HepG2 (cell line): ENCODE results near the gene TCF20. TPM values are rescaled to one million over a fixed set of nuclear protein-coding genes. Genes with fewer than 3 reads are reported as not detected.

Source experiments
- AGO2 ChIP-seq: fragments of 200-400 bp; formaldehyde crosslinking; optimal IDR thresholded peaks from 2 replicates; pipeline ENCODE3; 2017; ENCODE audit warnings: mild to moderate bottlenecking, low read depth, low read length, moderate library complexity
- ARHGAP35 ChIP-seq: sonication (generic); formaldehyde crosslinking; IDR thresholded peaks from 2 replicates; pipeline ENCODE4 v1.9.0; 2022; ENCODE audit warnings: mild to moderate bottlenecking, inconsistent platforms, moderate library complexity, missing genetic modification reagents, borderline replicate concordance
- ATF1 ChIP-seq: IDR thresholded peaks from 2 replicates; pipeline ENCODE4 v1.6.1; 2016; ENCODE audit warnings: mild to moderate bottlenecking, control low read depth
- BORCS8-MEF2B ChIP-seq: sonication (generic); formaldehyde crosslinking; IDR thresholded peaks from 2 replicates; pipeline ENCODE4 v1.8.0; 2022; ENCODE audit warnings: mild to moderate bottlenecking, missing genetic modification reagents
- EEA1 ChIP-seq: sonication (generic); formaldehyde crosslinking; IDR thresholded peaks from 2 replicates; pipeline ENCODE4 v1.5.1; 2020; ENCODE audit warnings: mild to moderate bottlenecking, missing genetic modification reagents, borderline replicate concordance
- GPBP1L1 ChIP-seq: sonication (generic); formaldehyde crosslinking; IDR thresholded peaks from 2 replicates; pipeline ENCODE4 v1.5.0; 2020; ENCODE audit warnings: mild to moderate bottlenecking, missing genetic modification reagents
- HOXA7 ChIP-seq: sonication (generic); formaldehyde crosslinking; IDR thresholded peaks from 2 replicates; pipeline ENCODE4 v1.8.1; 2022; ENCODE audit warnings: mild to moderate bottlenecking, missing genetic modification reagents, moderate library complexity
- JDP2 ChIP-seq: sonication (generic); formaldehyde crosslinking; IDR thresholded peaks from 2 replicates; pipeline ENCODE4 v1.8.1; 2022; ENCODE audit warnings: missing genetic modification reagents, borderline replicate concordance
- KLF12 ChIP-seq: sonication (generic); formaldehyde crosslinking; IDR thresholded peaks from 2 replicates; pipeline ENCODE4 v1.4.0; 2020; ENCODE audit warnings: missing genetic modification reagents, borderline replicate concordance
- MEIS2 ChIP-seq: sonication (generic); formaldehyde crosslinking; IDR thresholded peaks from 2 replicates; pipeline ENCODE4 v1.9.0; 2021; ENCODE audit warnings: mild to moderate bottlenecking, missing genetic modification reagents
- MXD4 ChIP-seq: IDR thresholded peaks from 2 replicates; pipeline ENCODE4 v1.6.1; 2016; ENCODE audit warnings: mild to moderate bottlenecking, missing biosample characterization, missing genetic modification reagents
- NAIF1 ChIP-seq: sonication (generic); formaldehyde crosslinking; IDR thresholded peaks from 2 replicates; pipeline ENCODE4 v1.5.0; 2020; ENCODE audit warnings: mild to moderate bottlenecking, missing genetic modification reagents, borderline replicate concordance
- PLRG1 ChIP-seq: fragments of 450-650 bp; conservative IDR thresholded peaks from 2 replicates; pipeline ENCODE4 v1.6.1; 2016
- RFX3 ChIP-seq: IDR thresholded peaks from 2 replicates; pipeline ENCODE4 v1.6.1; 2016; ENCODE audit warnings: missing biosample characterization, missing genetic modification reagents
- RORA ChIP-seq: sonication (generic); formaldehyde crosslinking; IDR thresholded peaks from 2 replicates; pipeline ENCODE4 v1.5.0; 2020; ENCODE audit warnings: mild to moderate bottlenecking, missing genetic modification reagents, moderate library complexity
- SIN3B ChIP-seq: fragments of 150-350 bp; IDR thresholded peaks from 2 replicates; pipeline ENCODE4 v1.6.1; 2014; ENCODE audit warnings: low read length
- SYNCRIP ChIP-seq: fragments of 200-400 bp; formaldehyde crosslinking; IDR thresholded peaks from 2 replicates; pipeline ENCODE4 v1.6.1; 2018; ENCODE audit warnings: mild to moderate bottlenecking, low read depth, low read length; ENCODE audit not compliant: insufficient read depth
- TBL1XR1 ChIP-seq: fragments of 150-350 bp; IDR thresholded peaks from 2 replicates; pipeline ENCODE4 v1.6.1; 2014; ENCODE audit warnings: borderline replicate concordance, low read length; ENCODE audit not compliant: partially characterized antibody
- ZBTB38 ChIP-seq: sonication (generic); formaldehyde crosslinking; IDR thresholded peaks from 2 replicates; pipeline ENCODE4 v1.5.1; 2020; ENCODE audit warnings: mild to moderate bottlenecking, missing genetic modification reagents
- ZBTB39 ChIP-seq: sonication (generic); formaldehyde crosslinking; IDR thresholded peaks from 2 replicates; pipeline ENCODE4 v1.5.0; 2020; ENCODE audit warnings: missing genetic modification reagents
- ZBTB42 ChIP-seq: sonication (generic); formaldehyde crosslinking; IDR thresholded peaks from 2 replicates; pipeline ENCODE4 v1.5.0; 2020; ENCODE audit warnings: mild to moderate bottlenecking, missing genetic modification reagents
- ZFAT ChIP-seq: sonication (generic); formaldehyde crosslinking; conservative IDR thresholded peaks from 2 replicates; pipeline ENCODE4 v1.8.1; 2023; ENCODE audit warnings: missing genetic modification reagents, inconsistent platforms
- ZFP62 ChIP-seq: sonication (generic); formaldehyde crosslinking; IDR thresholded peaks from 2 replicates; pipeline ENCODE4 v1.4.0; 2020; ENCODE audit warnings: missing genetic modification reagents
- ZNF20 ChIP-seq: sonication (generic); formaldehyde crosslinking; IDR thresholded peaks from 2 replicates; pipeline ENCODE4 v1.4.0; 2020; ENCODE audit warnings: mild to moderate bottlenecking, moderate library complexity, missing genetic modification reagents
- ZNF7 ChIP-seq: IDR thresholded peaks from 2 replicates; pipeline ENCODE4 v1.6.1; 2016; ENCODE audit warnings: missing biosample characterization, missing genetic modification reagents
- ZNF737 ChIP-seq: sonication (generic); formaldehyde crosslinking; IDR thresholded peaks from 2 replicates; pipeline ENCODE4 v1.5.0; 2020; ENCODE audit warnings: missing genetic modification reagents, mild to moderate bottlenecking, borderline replicate concordance
- ZNF841 ChIP-seq: sonication (generic); formaldehyde crosslinking; IDR thresholded peaks from 2 replicates; pipeline ENCODE4 v1.8.1; 2023; ENCODE audit warnings: missing genetic modification reagents, borderline replicate concordance
- ZNF883 ChIP-seq: sonication (generic); formaldehyde crosslinking; IDR thresholded peaks from 2 replicates; pipeline ENCODE4 v1.5.1; 2020; ENCODE audit warnings: mild to moderate bottlenecking, missing genetic modification reagents; ENCODE audit errors: not compliant biosample characterization
- polyA plus RNA-seq, 8 experiments: library from polyadenylated mRNA; depleted of rRNA in 3 of 8; stranded (reverse) in 7 of 8; unstranded in 1 of 8; fragments of >200 nt; fragmentation: Illumina TruSeq in 4 of 8; extraction: Trizol in 4 of 8; gene quantifications; 2 replicates each; pipeline versions ENCODE4 v1.2.1 to v1.2.3, GENCODE V29; 2011 to 2016; ENCODE audit warnings: low read depth in 4 of 8, missing spikeins in 1 of 8, mixed read lengths in 1 of 8; ENCODE audit not compliant: insufficient read depth in 1 of 8
- total RNA-seq, 5 experiments: library from RNA; depleted of rRNA; stranded (reverse); fragments of >200 nt; fragmentation: Illumina TruSeq; extraction: Trizol; gene quantifications; 2 replicates each; pipeline ENCODE4 v1.2.3, GENCODE V29; 2016; ENCODE audit warnings: low read depth in 1 of 5
- TF ChIP-seq, protein P1 (sequence below): sonication (generic); formaldehyde crosslinking; IDR thresholded peaks from 2 replicates; pipeline ENCODE4 v1.4.0; 2020; ENCODE audit warnings: low read depth, mild to moderate bottlenecking, missing genetic modification reagents

TCF20 gene
- total and polyA plus RNA-seq, 2 of the 13 experiments (the other 11 are each of a cell fraction or from before 2014, with no cell fraction given), result 12.8 to 23.7 TPM

DNA sequence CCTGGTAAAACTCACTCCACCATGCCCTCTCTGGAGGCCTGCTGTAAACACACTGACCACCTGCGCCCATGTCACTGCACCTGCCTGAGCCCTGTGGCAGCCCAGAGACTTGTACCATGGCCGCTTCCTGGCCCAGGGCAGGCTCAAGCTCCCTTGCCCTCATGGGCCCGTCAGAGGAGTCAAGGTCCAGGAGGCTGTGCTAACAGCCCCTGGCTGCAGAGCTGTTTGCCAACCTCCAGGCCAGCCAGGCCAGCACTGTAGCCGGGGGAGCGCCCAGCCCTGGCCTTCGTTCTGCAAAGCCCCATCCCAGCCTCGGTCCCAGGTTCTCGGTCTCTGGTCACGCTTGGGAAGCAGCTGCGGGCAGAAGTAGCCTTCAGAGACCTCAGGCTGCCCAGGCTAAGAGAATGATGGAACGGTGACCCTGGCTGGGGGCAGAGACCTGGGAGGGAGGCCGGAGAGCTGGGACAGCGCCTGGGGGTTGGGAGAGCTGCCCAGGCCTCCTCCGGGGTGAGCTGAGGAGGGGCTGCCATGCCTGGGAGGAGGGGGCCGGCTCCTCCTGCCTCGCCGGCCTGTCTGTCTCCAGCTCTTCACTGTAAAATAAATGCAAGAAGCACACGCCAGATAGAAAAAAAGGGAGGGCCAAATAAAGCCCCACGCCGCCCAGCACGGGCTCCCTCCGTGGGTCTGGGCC is 11.9 kb upstream of the TCF20 start (continued):
- TF ChIP-seq, protein P1, sequence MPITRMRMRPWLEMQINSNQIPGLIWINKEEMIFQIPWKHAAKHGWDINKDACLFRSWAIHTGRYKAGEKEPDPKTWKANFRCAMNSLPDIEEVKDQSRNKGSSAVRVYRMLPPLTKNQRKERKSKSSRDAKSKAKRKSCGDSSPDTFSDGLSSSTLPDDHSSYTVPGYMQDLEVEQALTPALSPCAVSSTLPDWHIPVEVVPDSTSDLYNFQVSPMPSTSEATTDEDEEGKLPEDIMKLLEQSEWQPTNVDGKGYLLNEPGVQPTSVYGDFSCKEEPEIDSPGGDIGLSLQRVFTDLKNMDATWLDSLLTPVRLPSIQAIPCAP (CRISPR knock-in tag), result no peak
- peak; percentile 61 for TF ChIP-seq AGO2
- no peak for TF ChIP-seq ARHGAP35 (CRISPR knock-in tag)
- TF ChIP-seq ZBTB42 (CRISPR knock-in tag), result no peak
- TF ChIP-seq PLRG1, result no peak
- no peak for TF ChIP-seq RFX3
- no peak for TF ChIP-seq ZBTB39
- TF ChIP-seq TBL1XR1, result no peak
- peak; percentile 3 for TF ChIP-seq ZNF883
- no peak for TF ChIP-seq SIN3B
- no peak for TF ChIP-seq ZFAT (CRISPR knock-in tag)
- TF ChIP-seq ZNF7 (CRISPR knock-in tag), result no peak
- TF ChIP-seq ZBTB38 (CRISPR knock-in tag), result no peak
- no peak for TF ChIP-seq HOXA7 (CRISPR knock-in tag)
- TF ChIP-seq ATF1 (CRISPR knock-in tag), result no peak
- no peak for TF ChIP-seq SYNCRIP
- no peak for TF ChIP-seq ZFP62 (CRISPR knock-in tag)
- TF ChIP-seq ZNF841 (CRISPR knock-in tag), result no peak
- TF ChIP-seq MXD4 (CRISPR knock-in tag), result no peak
- no peak for TF ChIP-seq RORA (CRISPR knock-in tag)
- TF ChIP-seq JDP2 (CRISPR knock-in tag), result no peak
- no peak for TF ChIP-seq BORCS8-MEF2B (CRISPR knock-in tag)
- no peak for TF ChIP-seq MEIS2 (CRISPR knock-in tag)
- TF ChIP-seq KLF12, result no peak
- no peak for TF ChIP-seq ZNF737 (CRISPR knock-in tag)
- TF ChIP-seq ZNF20 (CRISPR knock-in tag), result no peak
- TF ChIP-seq GPBP1L1 (CRISPR knock-in tag), result no peak
- TF ChIP-seq EEA1 (CRISPR knock-in tag), result no peak
- no peak for TF ChIP-seq NAIF1
